H1 (cell line): ENCODE measurements around the gene LILRB3. TPM values are rescaled to one million over a fixed set of nuclear protein-coding genes. Genes with fewer than 3 reads are reported as not detected.
"Not testable (repeated sequence)": the region's sequence is repeated elsewhere in the genome, so short reads cannot be mapped to it uniquely, and the experiment has no call there.

Experiments
- CTCF ChIA-PET: fragments of 300-600 bp; sonication (Branson Sonifier 250); formaldehyde crosslinking; loops from one replicate; lab custom pipeline; 2021; ENCODE audit not compliant: partially characterized antibody; lab: Charles Lee
- POLR2A ChIA-PET: fragments of 300-600 bp; sonication (Branson Sonifier 250); formaldehyde crosslinking; loops from one replicate; lab custom pipeline; 2021; ENCODE audit warnings: inconsistent platforms; ENCODE audit not compliant: partially characterized antibody; lab: Charles Lee
- DNase-seq, 2 experiments: peaks; one replicate each; pipeline versions ENCODE4 v3.0.0 to v3.0.0-alpha.2; 2010 to 2022; ENCODE audit warnings: low spot score in 2 of 2, low read depth in 1 of 2, mixed read lengths in 1 of 2
- FAIRE-seq: peaks from 2 replicates; lab custom pipeline; 2011; peaks lifted over from hg19 to GRCh38; lab: Jason Lieb, UNC
- H2AFZ ChIP-seq: 2 replicates; pipeline ENCODE4 v1.8.1; 2012; ENCODE audit warnings: low read length, inconsistent platforms
- H2AK5ac ChIP-seq: 2 replicates; pipeline ENCODE4 v1.6.1; 2013; ENCODE audit warnings: low read depth, low read length
- H2BK120ac ChIP-seq: replicated peaks from 2 replicates; pipeline ENCODE3; 2013; ENCODE audit warnings: low read depth, low read length, inconsistent platforms
- H2BK12ac ChIP-seq: 2 replicates; pipeline ENCODE4 v1.6.1; 2013; ENCODE audit warnings: low read depth, low read length
- H2BK15ac ChIP-seq: 2 replicates; pipeline ENCODE4 v1.6.1; 2013; ENCODE audit warnings: low read length
- H2BK20ac ChIP-seq: 2 replicates; pipeline ENCODE4 v1.6.1; 2013; ENCODE audit warnings: low read length
- H2BK5ac ChIP-seq: 2 replicates; pipeline ENCODE4 v1.6.1; 2013; ENCODE audit warnings: low read depth, low read length
- H3K14ac ChIP-seq: 2 replicates; pipeline ENCODE4 v1.6.1; 2013; ENCODE audit warnings: inconsistent platforms; ENCODE audit not compliant: insufficient read length
- H3K18ac ChIP-seq: 2 replicates; pipeline ENCODE4 v1.6.1; 2013; ENCODE audit warnings: low read length; ENCODE audit errors: extremely low read depth
- H3K23ac ChIP-seq: 2 replicates; pipeline ENCODE4 v1.6.1; 2013; ENCODE audit warnings: inconsistent platforms; ENCODE audit not compliant: insufficient read length
- H3K23me2 ChIP-seq: 2 replicates; pipeline ENCODE4 v1.6.1; 2013; ENCODE audit warnings: low read depth, low read length
- H3K27ac ChIP-seq: 2 replicates; pipeline ENCODE4 v1.6.1; 2011; ENCODE audit warnings: low read depth, low read length, inconsistent platforms
- H3K27me3 ChIP-seq, 4 experiments: replicated peaks in 1 of 4; 1 replicate in 1 of 4; 2 replicates in 3 of 4; pipeline versions ENCODE4 v1.6.1 to v1.8.1; 2011 to 2013; ENCODE audit warnings: low read length in 3 of 4, mild to moderate bottlenecking in 3 of 4, inconsistent platforms in 2 of 4, mixed read lengths in 2 of 4, moderate library complexity in 1 of 4; ENCODE audit not compliant: control insufficient read depth in 3 of 4, insufficient read depth in 3 of 4; ENCODE audit errors: extremely low read depth in 1 of 4
- H3K36me3 ChIP-seq, 4 experiments: 2 replicates each; pipeline versions ENCODE4 v1.6.1 to v1.8.1; 2011 to 2013; ENCODE audit warnings: mild to moderate bottlenecking in 4 of 4, low read length in 3 of 4, moderate library complexity in 2 of 4, control low read depth in 1 of 4, inconsistent platforms in 1 of 4; ENCODE audit not compliant: insufficient read depth in 4 of 4, control insufficient read depth in 2 of 4
- H3K4ac ChIP-seq: replicated peaks from 2 replicates; pipeline ENCODE3; 2013; ENCODE audit warnings: low read length, low read depth, mixed read lengths, inconsistent platforms; ENCODE audit not compliant: insufficient read length
- H3K4me1 ChIP-seq, 4 experiments: replicated peaks in 1 of 4; 1 replicate in 1 of 4; 2 replicates in 3 of 4; pipeline versions ENCODE4 v1.6.1 to v1.8.1; 2011 to 2013; ENCODE audit warnings: low read length in 3 of 4, inconsistent platforms in 2 of 4, mixed read lengths in 1 of 4; ENCODE audit not compliant: insufficient read depth in 4 of 4, control insufficient read depth in 3 of 4
- H3K4me2 ChIP-seq, 2 experiments: 2 replicates each; pipeline versions ENCODE4 v1.6.1 to v1.8.1; 2011 to 2013; ENCODE audit warnings: low read depth in 2 of 2, low read length in 2 of 2, control low read depth in 1 of 2, inconsistent platforms in 1 of 2, mild to moderate bottlenecking in 1 of 2; ENCODE audit not compliant: insufficient read depth in 1 of 2
- H3K4me3 ChIP-seq, 4 experiments: fragments of 200-600, 300-600 bp in 1 of 4; sonication (generic), shearing (Covaris generic), sonication (Bioruptor Twin) in 1 of 4; 2 replicates each; pipeline versions ENCODE4 v1.5.1 to v1.8.1; 2011 to 2016; ENCODE audit warnings: low read length in 4 of 4, low read depth in 3 of 4, control low read depth in 2 of 4, inconsistent platforms in 2 of 4, mild to moderate bottlenecking in 2 of 4, mixed read lengths in 1 of 4, moderate library complexity in 1 of 4; ENCODE audit not compliant: insufficient read depth in 2 of 4; ENCODE audit errors: extremely low read depth in 1 of 4
- H3K56ac ChIP-seq: replicated peaks from 2 replicates; pipeline ENCODE3; 2013; ENCODE audit warnings: low read depth, mild to moderate bottlenecking, mixed read lengths, low read length, inconsistent platforms; ENCODE audit not compliant: insufficient read length
- H3K79me1 ChIP-seq: 2 replicates; pipeline ENCODE4 v1.6.1; 2013; ENCODE audit warnings: low read depth, low read length, control low read depth
- H3K79me2 ChIP-seq, 2 experiments: 2 replicates each; pipeline versions ENCODE4 v1.6.1 to v1.8.1; 2012 to 2013; ENCODE audit warnings: low read length in 2 of 2, mild to moderate bottlenecking in 2 of 2, inconsistent platforms in 1 of 2; ENCODE audit not compliant: insufficient read depth in 2 of 2, control insufficient read depth in 1 of 2
- H3K9ac ChIP-seq, 4 experiments: replicated peaks in 1 of 4; 1 replicate in 1 of 4; 2 replicates in 3 of 4; pipeline versions ENCODE4 v1.6.1 to v1.8.1; 2011 to 2013; ENCODE audit warnings: low read depth in 3 of 4, low read length in 3 of 4, control low read depth in 2 of 4, mild to moderate bottlenecking in 2 of 4, moderate library complexity in 2 of 4, inconsistent platforms in 1 of 4; ENCODE audit errors: extremely low read depth in 1 of 4
- H3K9me3 ChIP-seq, 2 experiments: 2 replicates each; pipeline versions ENCODE4 v1.6.1 to v1.8.1; 2012 to 2013; ENCODE audit warnings: mild to moderate bottlenecking in 2 of 2, moderate library complexity in 2 of 2, control low read depth in 1 of 2, inconsistent platforms in 1 of 2, low read depth in 1 of 2, low read length in 1 of 2, mixed read lengths in 1 of 2; ENCODE audit not compliant: insufficient read depth in 2 of 2
- H4K20me1 ChIP-seq, 2 experiments: replicated peaks in 1 of 2; 2 replicates each; pipeline versions ENCODE3 to v1.8.1; 2011 to 2013; ENCODE audit warnings: inconsistent platforms in 2 of 2, low read length in 2 of 2, mild to moderate bottlenecking in 1 of 2; ENCODE audit not compliant: insufficient read depth in 2 of 2, control insufficient read depth in 1 of 2
- H4K5ac ChIP-seq: 2 replicates; pipeline ENCODE4 v1.6.1; 2013; ENCODE audit warnings: low read length, low read depth, mixed read lengths, inconsistent platforms; ENCODE audit not compliant: insufficient read length
- H4K8ac ChIP-seq: 2 replicates; pipeline ENCODE4 v1.8.0; 2013; ENCODE audit warnings: mild to moderate bottlenecking, moderate library complexity, low read length, inconsistent platforms; ENCODE audit not compliant: insufficient read depth; ENCODE audit errors: extremely low read depth
- H4K91ac ChIP-seq: replicated peaks from 2 replicates; pipeline ENCODE3; 2013; ENCODE audit warnings: low read length, mixed read lengths, inconsistent platforms; ENCODE audit not compliant: insufficient read length
- MAFK ChIP-seq: IDR thresholded peaks from 2 replicates; pipeline ENCODE4 v1.6.1; 2012; ENCODE audit warnings: low read depth, mild to moderate bottlenecking, improper control_type of control experiment, low read length
- WGBS, 2 experiments: shearing (Covaris generic) in 1 of 2; methylation state at CpG; one replicate each; pipeline versions ENCODE4 v1.1.6 to v1.1.7; 2013 to 2015; ENCODE audit warnings: low lambda C conversion rate in 2 of 2, mixed read lengths in 2 of 2, inconsistent platforms in 1 of 2, low coverage in 1 of 2, missing lambda C conversion rate in 1 of 2; ENCODE audit not compliant: insufficient replicate concordance in 2 of 2, insufficient coverage in 1 of 2, insufficient read length in 1 of 2; ENCODE audit errors: extremely low coverage in 1 of 2, missing lambda C conversion rate in 1 of 2; 5-methylcytosine and 5-hydroxymethylcytosine counted together
- polyA plus RNA-seq, 7 experiments: library from polyadenylated mRNA; depleted of rRNA in 3 of 7; stranded (reverse) in 5 of 7; unstranded in 2 of 7; fragments of >200 nt in 5 of 7; fragments of 200-250 nt in 2 of 7; gene quantifications; 1 replicate in 5 of 7; 2 replicates in 1 of 7; 4 replicates in 1 of 7; pipeline versions ENCODE4 v1.2.1 to v1.2.3, GENCODE V29; 2011 to 2013; ENCODE audit warnings: missing spikeins in 2 of 7, mixed read lengths in 2 of 7
- total RNA-seq: library from RNA; stranded (reverse); fragmentation: NEBNext Ultra II Directional; extraction: Animal tissue kit (Norgen Biotek cat#: 25700); gene quantifications from 2 replicates; pipeline ENCODE4 v1.2.1, GENCODE V29; 2021
- TF ChIP-seq, protein P1 (sequence below), 3 experiments: IDR thresholded peaks; 1 replicate in 2 of 3; 2 replicates in 1 of 3; pipeline versions ENCODE4 v1.5.1 to v1.6.1; 2011; ENCODE audit warnings: low read length in 3 of 3, mild to moderate bottlenecking in 3 of 3, inconsistent platforms in 2 of 3, low read depth in 1 of 3, moderate library complexity in 1 of 3; ENCODE audit not compliant: insufficient read depth in 1 of 3; ENCODE audit errors: control extremely low read depth in 1 of 3

LILRB3 gene
- total and polyA plus RNA-seq, 2 of the 8 experiments (the other 6 are each of a cell fraction or from before 2014, with no cell fraction given) = not detected

DNA sequence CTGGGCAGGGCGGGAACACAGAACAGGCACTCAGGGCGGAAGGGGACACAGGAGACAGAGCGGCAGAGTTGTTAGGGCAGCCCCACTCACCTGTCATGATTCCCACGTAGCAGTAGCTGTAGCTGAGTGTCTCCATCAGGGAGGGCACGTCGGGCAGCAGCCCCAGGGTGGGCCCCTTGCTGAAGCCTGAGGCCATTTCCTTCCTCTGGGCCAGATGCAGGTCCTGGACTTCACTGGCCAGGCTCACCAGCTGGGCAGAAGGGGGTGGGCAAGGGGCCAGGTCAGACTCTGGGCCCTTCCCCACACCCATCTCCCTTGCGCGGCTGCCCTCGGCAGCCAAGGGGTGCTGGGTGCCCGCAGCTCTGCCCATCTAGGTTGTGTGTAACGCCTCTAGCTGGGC is 39.4 kb downstream of the LILRB3 start (continued):
- TF ChIP-seq, protein P1, sequence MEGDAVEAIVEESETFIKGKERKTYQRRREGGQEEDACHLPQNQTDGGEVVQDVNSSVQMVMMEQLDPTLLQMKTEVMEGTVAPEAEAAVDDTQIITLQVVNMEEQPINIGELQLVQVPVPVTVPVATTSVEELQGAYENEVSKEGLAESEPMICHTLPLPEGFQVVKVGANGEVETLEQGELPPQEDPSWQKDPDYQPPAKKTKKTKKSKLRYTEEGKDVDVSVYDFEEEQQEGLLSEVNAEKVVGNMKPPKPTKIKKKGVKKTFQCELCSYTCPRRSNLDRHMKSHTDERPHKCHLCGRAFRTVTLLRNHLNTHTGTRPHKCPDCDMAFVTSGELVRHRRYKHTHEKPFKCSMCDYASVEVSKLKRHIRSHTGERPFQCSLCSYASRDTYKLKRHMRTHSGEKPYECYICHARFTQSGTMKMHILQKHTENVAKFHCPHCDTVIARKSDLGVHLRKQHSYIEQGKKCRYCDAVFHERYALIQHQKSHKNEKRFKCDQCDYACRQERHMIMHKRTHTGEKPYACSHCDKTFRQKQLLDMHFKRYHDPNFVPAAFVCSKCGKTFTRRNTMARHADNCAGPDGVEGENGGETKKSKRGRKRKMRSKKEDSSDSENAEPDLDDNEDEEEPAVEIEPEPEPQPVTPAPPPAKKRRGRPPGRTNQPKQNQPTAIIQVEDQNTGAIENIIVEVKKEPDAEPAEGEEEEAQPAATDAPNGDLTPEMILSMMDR (IDR thresholded peaks at IDR 0.05; ENCODE audit: control extremely low read depth in 1 of 3, insufficient read depth in 1 of 3, low read depth in 1 of 3, low read length in 3 of 3) = no peak
- TF ChIP-seq MAFK = no peak

- WGBS, 2 experiments = 92% methylated on average over 2 of the region's 3 CpGs; no CpG with 5 or more reads in 1 of the 2 experiments
- Histone ChIP-seq H4K20me1 (peaks cover 10 to 19% of the 10 kb centered on the region in 2 experiments), H3K36me3 (peaks cover 6 to 14% (median 7%) of the 10 kb centered on the region in 4 experiments; a peak in 6 of 8 replicates)
- H3K79me2 ChIP-seq, DNase-seq, H2BK15ac ChIP-seq, H4K91ac ChIP-seq, FAIRE-seq, H2AK5ac ChIP-seq, H3K4ac ChIP-seq, H2BK5ac ChIP-seq, H3K56ac ChIP-seq, H4K8ac ChIP-seq, H2BK120ac ChIP-seq, H2AFZ ChIP-seq, H3K4me3 ChIP-seq, H4K5ac ChIP-seq, H3K14ac ChIP-seq, H2BK12ac ChIP-seq, H3K27me3 ChIP-seq, H3K23ac ChIP-seq, H3K4me2 ChIP-seq, H3K9ac ChIP-seq, H3K9me3 ChIP-seq, H3K27ac ChIP-seq, H3K79me1 ChIP-seq, H3K18ac ChIP-seq, H2BK20ac ChIP-seq, H3K4me1 ChIP-seq, H3K23me2 ChIP-seq: not testable (repeated sequence)
- ChIA-PET CTCF (interaction anchor here (1.0 to 2.1 kb wide), 2 partner anchors 9 to 209 kb away, joined by 3 to 6 read pairs; partner anchors contain the start of gene TMC4), POLR2A (interaction anchor here (0.6 to 28.7 kb wide), 3 partner anchors 10 to 153 kb away, joined by 3 to 909 read pairs (median 5); partner anchors contain the start of gene RPS9)
Measured at GRCh38 chr19:54181894-54182293, 40.9 kb downstream of the LILRB3 start.
